Neural progenitor cell (in vitro differentiated cells): Measurements from ENCODE around the gene FHIP1A.

Experiments used
- CTCF ChIP-seq: fragments of 200-600 bp; sonication (generic); IDR thresholded peaks from 2 replicates; pipeline ENCODE4 v1.5.1; 2017; ENCODE audit warnings: antibody characterized with exemption, mild to moderate bottlenecking
- EZH2 ChIP-seq: fragments of 200-600 bp; sonication (generic); IDR thresholded peaks from 2 replicates; pipeline ENCODE4 v1.6.1; 2017; ENCODE audit warnings: antibody characterized with exemption, mild to moderate bottlenecking, moderate library complexity
- EZH2phosphoT487 ChIP-seq: fragments of 200-600 bp; sonication (generic); IDR thresholded peaks from 2 replicates; pipeline ENCODE4 v1.6.1; 2017; ENCODE audit warnings: antibody characterized with exemption

GRCh38 chr4:151417766-151418376 is 8.9 kb downstream of the FHIP1A start:
- no peak for TF ChIP-seq CTCF
- no peak for TF ChIP-seq EZH2
- no peak for TF ChIP-seq EZH2phosphoT487
